SK-N-SH (cell line): Measurements from ENCODE around the gene MGAT4B. TPM values are rescaled to one million over a fixed set of nuclear protein-coding genes. Genes with fewer than 3 reads are reported as not detected.

Experiments
- CTCF ChIA-PET: fragments of 300-600, 350-600 bp; formaldehyde crosslinking; extraction: SDS; loops from one replicate; lab custom pipeline; 2021; lab: Yijun Ruan, JAX
- POLR2A ChIA-PET: fragments of 350-600 bp; sonication (Branson Sonifier 250); formaldehyde crosslinking; extraction: SDS; loops from one replicate; lab custom pipeline; 2020; ENCODE audit warnings: antibody characterized with exemption, inconsistent platforms; lab: Yijun Ruan, JAX
- DNase-seq: peaks from one replicate; pipeline ENCODE4 v3.0.0; 2012
- H2AFZ ChIP-seq: fragments of 200-600 bp; sonication (generic); 2 replicates; pipeline ENCODE4 v1.8.1; 2016; ENCODE audit warnings: antibody characterized with exemption, mild to moderate bottlenecking, low read depth
- H3F3A ChIP-seq: fragments of 200-600 bp; sonication (generic); replicated peaks from 2 replicates; pipeline ENCODE3; 2016; ENCODE audit warnings: antibody characterized with exemption, mild to moderate bottlenecking; ENCODE audit not compliant: insufficient read depth
- H3K27ac ChIP-seq, 2 experiments: fragments of 200-500 bp in 1 of 2; fragments of 200-600 bp in 1 of 2; sonication (Bioruptor generic) in 1 of 2; sonication (generic), shearing (Covaris generic) in 1 of 2; 2 replicates each; pipeline versions ENCODE4 v1.5.1 to v1.6.1; 2014 to 2016; ENCODE audit warnings: low read depth in 2 of 2, inconsistent platforms in 1 of 2, low read length in 1 of 2, mild to moderate bottlenecking in 1 of 2, mixed read lengths in 1 of 2
- H3K27me3 ChIP-seq: fragments of 200-600 bp; sonication (generic), shearing (Covaris generic); 2 replicates; pipeline ENCODE4 v1.6.1; 2016; ENCODE audit warnings: mixed run types; ENCODE audit not compliant: insufficient read depth
- H3K36me3 ChIP-seq, 2 experiments: fragments of 200-500 bp in 1 of 2; fragments of 200-600 bp in 1 of 2; sonication (Bioruptor generic) in 1 of 2; sonication (generic) in 1 of 2; replicated peaks in 1 of 2; 2 replicates each; pipeline versions ENCODE3 to v1.5.1; 2014 to 2016; ENCODE audit warnings: low read length in 1 of 2, mild to moderate bottlenecking in 1 of 2; ENCODE audit not compliant: insufficient read depth in 2 of 2, control insufficient read depth in 1 of 2
- H3K4me1 ChIP-seq, 2 experiments: fragments of 200-500 bp in 1 of 2; fragments of 200-600 bp in 1 of 2; sonication (Bioruptor generic) in 1 of 2; sonication (generic), shearing (Covaris generic) in 1 of 2; 2 replicates each; pipeline versions ENCODE4 v1.5.1 to v1.6.1; 2014 to 2016; ENCODE audit warnings: low read depth in 1 of 2, low read length in 1 of 2, mixed run types in 1 of 2; ENCODE audit not compliant: insufficient read depth in 2 of 2, control insufficient read depth in 1 of 2
- H3K4me2 ChIP-seq: fragments of 200-600 bp; sonication (generic), shearing (Covaris generic); 2 replicates; pipeline ENCODE4 v1.6.1; 2017; ENCODE audit warnings: mixed run types
- H3K4me3 ChIP-seq, 2 experiments: fragments of 200-500 bp in 1 of 2; fragments of 200-600 bp in 1 of 2; sonication (Bioruptor generic) in 1 of 2; sonication (generic), shearing (Covaris generic) in 1 of 2; 2 replicates each; pipeline versions ENCODE4 v1.5.1 to v1.8.1; 2014 to 2016; ENCODE audit warnings: low read depth in 2 of 2, inconsistent platforms in 1 of 2, low read length in 1 of 2, mild to moderate bottlenecking in 1 of 2, mixed read lengths in 1 of 2, moderate library complexity in 1 of 2
- H3K79me2 ChIP-seq: fragments of 200-600 bp; sonication (generic); 2 replicates; pipeline ENCODE4 v1.8.1; 2017; ENCODE audit warnings: mild to moderate bottlenecking; ENCODE audit not compliant: insufficient read depth
- H3K9ac ChIP-seq: fragments of 200-600 bp; sonication (generic); 2 replicates; pipeline ENCODE4 v1.6.1; 2017; ENCODE audit warnings: mixed run types
- H3K9me2 ChIP-seq: fragments of 200-600 bp; sonication (generic); 2 replicates; pipeline ENCODE4 v1.6.1; 2017; ENCODE audit warnings: mixed run types
- H3K9me3 ChIP-seq: fragments of 200-600 bp; sonication (generic); 2 replicates; pipeline ENCODE4 v1.6.1; 2017; ENCODE audit warnings: mixed run types, mild to moderate bottlenecking, moderate library complexity
- H4K20me1 ChIP-seq: fragments of 200-600 bp; sonication (generic); 2 replicates; pipeline ENCODE4 v1.6.1; 2017; ENCODE audit warnings: mild to moderate bottlenecking, mixed run types; ENCODE audit not compliant: insufficient read depth
- CTCF ChIP-seq: fragments of 200-600 bp; sonication (generic); IDR thresholded peaks from 2 replicates; pipeline ENCODE4 v1.6.1; 2017; ENCODE audit warnings: antibody characterized with exemption, mild to moderate bottlenecking, moderate library complexity
- IRF3 ChIP-seq: fragments of 150-350 bp; IDR thresholded peaks from 2 replicates; pipeline ENCODE4 v1.6.1; 2016; ENCODE audit warnings: mild to moderate bottlenecking, low read depth, low read length
- NRF1 ChIP-seq: IDR thresholded peaks from 2 replicates; pipeline ENCODE4 v1.6.1; 2012; ENCODE audit warnings: low read depth, mild to moderate bottlenecking, low read length
- PBX3 ChIP-seq: IDR thresholded peaks from 2 replicates; pipeline ENCODE4; 2012
- RAD21 ChIP-seq: IDR thresholded peaks from 2 replicates; pipeline ENCODE4 v1.6.1; 2012; ENCODE audit warnings: mild to moderate bottlenecking, low read length
- REST ChIP-seq: IDR thresholded peaks from 2 replicates; pipeline ENCODE4 v1.6.1; 2012; ENCODE audit warnings: mild to moderate bottlenecking, low read depth, low read length, moderate library complexity
- RXRA ChIP-seq: IDR thresholded peaks from 2 replicates; pipeline ENCODE4 v1.4.0; 2012; ENCODE audit warnings: low read depth, mild to moderate bottlenecking, borderline replicate concordance
- TEAD4 ChIP-seq: IDR thresholded peaks from 2 replicates; pipeline ENCODE4 v1.4.0; 2012; ENCODE audit warnings: mild to moderate bottlenecking, borderline replicate concordance; ENCODE audit not compliant: insufficient read depth
- USF1 ChIP-seq: IDR thresholded peaks from 2 replicates; pipeline ENCODE4 v1.4.0; 2012; ENCODE audit warnings: low read depth, borderline replicate concordance
- YY1 ChIP-seq: IDR thresholded peaks from 2 replicates; pipeline ENCODE4 v1.4.0; 2012; ENCODE audit warnings: low read depth, mild to moderate bottlenecking
- ZBTB33 ChIP-seq: IDR thresholded peaks from 2 replicates; pipeline ENCODE4 v1.4.0; 2012; ENCODE audit warnings: low read depth, borderline replicate concordance
- WGBS: methylation state at CpG from one replicate; pipeline ENCODE4 v1.1.6; 2017; ENCODE audit warnings: low lambda C conversion rate; 5-methylcytosine and 5-hydroxymethylcytosine counted together
- polyA plus RNA-seq, 3 experiments: library from polyadenylated mRNA; depleted of rRNA; stranded (reverse); fragments of >200 nt; gene quantifications; 2 replicates each; pipeline ENCODE4 v1.2.3, GENCODE V29; 2012

MGAT4B gene
- polyA plus RNA-seq, 1 of the 3 experiments (the other 2 are of a cell fraction), result 190 TPM

GRCh38 chr5:179829732-179830435 lies 23.2 kb upstream of the MGAT4B start (continued):
- TF ChIP-seq REST, result no peak
- TF ChIP-seq TEAD4, result no peak
- no peak for TF ChIP-seq RXRA
- TF ChIP-seq, all 33 proteins: peak for 0

- H3K9ac ChIP-seq, result no peak overlapping the region
- no peak overlapping the region for H2AFZ ChIP-seq
- H3K9me3 ChIP-seq, result no peaks in the 10 kb centered on the region
- no peaks in the 10 kb centered on the region for H3K9me2 ChIP-seq
- H3F3A ChIP-seq, result peaks cover 32% of the 10 kb centered on the region
- peaks cover 76 to 90% of the 10 kb centered on the region in 2 experiments for H3K36me3 ChIP-seq
- H3K79me2 ChIP-seq, result peaks cover 63% of the 10 kb centered on the region
- H3K27me3 ChIP-seq, result no peaks in the 10 kb centered on the region
- no peak overlapping the region for H3K4me2 ChIP-seq
- DNase-seq, result no peak
- ChIA-PET CTCF (interaction anchor here (0.8 kb wide), 1 partner anchor 66 kb away, joined by 3 read pairs; no protein-coding TSS in a partner anchor), POLR2A (interaction anchor here (0.6 kb wide), 1 partner anchor 214 kb away, joined by 4 read pairs; no protein-coding TSS in a partner anchor)
- peaks cover 75% of the 10 kb centered on the region for H4K20me1 ChIP-seq
- peaks cover 0 to 3% of the 10 kb centered on the region in 2 experiments; a peak in 1 of 4 replicates for H3K4me1 ChIP-seq
- WGBS, result 96% methylated on average over 2 of the region's 3 CpGs
- no peak overlapping the region for H3K27ac ChIP-seq
- no peak overlapping the region for H3K4me3 ChIP-seq
- TF ChIP-seq ZBTB33, result no peak
- TF ChIP-seq RAD21, result no peak
- TF ChIP-seq REST, result no peak
- TF ChIP-seq NRF1, result no peak
- no peak for TF ChIP-seq RXRA
- TF ChIP-seq PBX3, result no peak
- TF ChIP-seq USF1, result no peak
- TF ChIP-seq YY1, result no peak
- no peak for TF ChIP-seq CTCF
- no peak for TF ChIP-seq TEAD4
- no peak for TF ChIP-seq IRF3
Observed at GRCh38 chr5:179828756-179829421, 22.2 kb upstream of the MGAT4B start.
